Measurements from ENCODE around the gene TENM4.
A peak's percentile ranks its signal among the peaks of the same experiment; 100 is the strongest.

Gene TENM4

GRCh38 chr11:78961247-78961646 lies 479.6 kb downstream of the TENM4 start:
- DNase-seq (ENCODE audit: low spot score in 2 of 2), result peak; percentile 15 to 25
- Histone ChIP-seq H3K4me3 (no peak overlapping the region), H3K27me3 (ENCODE audit: low read depth) (no peaks in the 10 kb centered on the region), H3K4me1 (no peaks in the 10 kb centered on the region; the same call in 1 of the 2 replicates), H3K9me3 (no peaks in the 10 kb centered on the region), H3K36me3 (replicated peaks) (no peaks in the 10 kb centered on the region)
- in situ Hi-C loops (cut with MboI; ENCODE audit: low sequenced_read_pairs), result no loop called here

GRCh38 chr11:78958444-78958843 lies 482.4 kb downstream of the TENM4 start:
- DNase-seq (ENCODE audit: low spot score in 2 of 2), result no peak
- in situ Hi-C loops (cut with MboI; ENCODE audit: low sequenced_read_pairs), result no loop called here
- Histone ChIP-seq H3K4me3 (no peak overlapping the region), H3K4me1 (no peaks in the 10 kb centered on the region; the same call in 1 of the 2 replicates), H3K9me3 (no peaks in the 10 kb centered on the region), H3K27me3 (ENCODE audit: low read depth) (no peaks in the 10 kb centered on the region), H3K36me3 (replicated peaks) (no peaks in the 10 kb centered on the region)

GRCh38 chr11:78957476-78958245 lies 483.2 kb downstream of the TENM4 start:
- in situ Hi-C loops (cut with MboI; ENCODE audit: low sequenced_read_pairs), result no loop called here
- no peaks in the 10 kb centered on the region for H3K36me3 ChIP-seq (replicated peaks)
- H3K4me1 ChIP-seq, result no peaks in the 10 kb centered on the region; the same call in 1 of the 2 replicates
- no peaks in the 10 kb centered on the region for H3K27me3 ChIP-seq (ENCODE audit: low read depth)
- H3K9me3 ChIP-seq, result no peaks in the 10 kb centered on the region
- no peak for DNase-seq (ENCODE audit: low spot score in 2 of 2)
- H3K4me3 ChIP-seq, result no peak overlapping the region

- Histone ChIP-seq H3K4me1 (no peaks in the 10 kb centered on the region), H3K27me3 (ENCODE audit: low read depth) (no peaks in the 10 kb centered on the region), H3K4me3 (no peak overlapping the region), H3K36me3 (replicated peaks) (no peaks in the 10 kb centered on the region), H3K9me3 (no peaks in the 10 kb centered on the region)
- DNase-seq (ENCODE audit: low spot score in 2 of 2), result no peak
- in situ Hi-C loops (cut with MboI; ENCODE audit: low sequenced_read_pairs), result no loop called here
These were observed 486.1 kb downstream of the TENM4 start for GRCh38 chr11:78954696-78955095.

GRCh38 chr11:78954261-78954660 lies 486.6 kb downstream of the TENM4 start:
- no peak for DNase-seq (ENCODE audit: low spot score in 2 of 2)
- Histone ChIP-seq H3K27me3 (ENCODE audit: low read depth) (no peaks in the 10 kb centered on the region), H3K4me3 (no peak overlapping the region), H3K36me3 (replicated peaks) (no peaks in the 10 kb centered on the region), H3K9me3 (no peaks in the 10 kb centered on the region), H3K4me1 (no peaks in the 10 kb centered on the region)
- in situ Hi-C loops (cut with MboI; ENCODE audit: low sequenced_read_pairs), result no loop called here

GRCh38 chr11:78952890-78953289 lies 487.9 kb downstream of the TENM4 start:
- no peak overlapping the region for H3K4me3 ChIP-seq
- in situ Hi-C loops (cut with MboI; ENCODE audit: low sequenced_read_pairs), result no loop called here
- no peaks in the 10 kb centered on the region for H3K36me3 ChIP-seq (replicated peaks)
- no peaks in the 10 kb centered on the region for H3K9me3 ChIP-seq
- no peaks in the 10 kb centered on the region for H3K27me3 ChIP-seq (ENCODE audit: low read depth)
- H3K4me1 ChIP-seq, result no peaks in the 10 kb centered on the region
- DNase-seq (ENCODE audit: low spot score in 2 of 2), result no peak

GRCh38 chr11:78952175-78952574 lies 488.7 kb downstream of the TENM4 start:
- in situ Hi-C loops (cut with MboI; ENCODE audit: low sequenced_read_pairs), result no loop called here
- DNase-seq (ENCODE audit: low spot score in 2 of 2), result no peak

GRCh38 chr11:78949976-78950690 lies 490.7 kb downstream of the TENM4 start:
- H3K4me3 ChIP-seq, result no peak overlapping the region
- no peak for DNase-seq (ENCODE audit: low spot score in 2 of 2)
- no peaks in the 10 kb centered on the region for H3K36me3 ChIP-seq (replicated peaks)
- in situ Hi-C loops (cut with MboI; ENCODE audit: low sequenced_read_pairs), result no loop called here
- H3K9me3 ChIP-seq, result peaks cover 4% of the 10 kb centered on the region; the same call in 1 of the 2 replicates
- H3K27me3 ChIP-seq (ENCODE audit: low read depth), result no peaks in the 10 kb centered on the region
- no peaks in the 10 kb centered on the region for H3K4me1 ChIP-seq

More at GRCh38 chr11:78952175-78952574, 488.7 kb downstream of the TENM4 start:
- H3K36me3 ChIP-seq (replicated peaks), result no peaks in the 10 kb centered on the region
- H3K27me3 ChIP-seq (ENCODE audit: low read depth), result no peaks in the 10 kb centered on the region
- no peak overlapping the region for H3K4me3 ChIP-seq
- H3K4me1 ChIP-seq, result no peaks in the 10 kb centered on the region
- H3K9me3 ChIP-seq, result no peaks in the 10 kb centered on the region

- H3K27me3 ChIP-seq (ENCODE audit: low read depth), result no peaks in the 10 kb centered on the region
- no peaks in the 10 kb centered on the region for H3K4me1 ChIP-seq
- in situ Hi-C loops (cut with MboI; ENCODE audit: low sequenced_read_pairs), result no loop called here
- peaks cover 4% of the 10 kb centered on the region; the same call in 1 of the 2 replicates for H3K9me3 ChIP-seq
- no peak for DNase-seq (ENCODE audit: low spot score in 2 of 2)
- H3K36me3 ChIP-seq (replicated peaks), result no peaks in the 10 kb centered on the region
- no peak overlapping the region for H3K4me3 ChIP-seq
These were observed 493.6 kb downstream of the TENM4 start for GRCh38 chr11:78946945-78947902.

GRCh38 chr11:78943841-78944240 lies 497.0 kb downstream of the TENM4 start:
- Histone ChIP-seq H3K27me3 (ENCODE audit: low read depth) (no peaks in the 10 kb centered on the region), H3K36me3 (replicated peaks) (no peaks in the 10 kb centered on the region), H3K9me3 (peaks cover 4% of the 10 kb centered on the region; the same call in 1 of the 2 replicates), H3K4me1 (no peaks in the 10 kb centered on the region), H3K4me3 (no peak overlapping the region)
- no peak for DNase-seq (ENCODE audit: low spot score in 2 of 2)
- in situ Hi-C loops (cut with MboI; ENCODE audit: low sequenced_read_pairs), result no loop called here

GRCh38 chr11:78943154-78943553 lies 497.7 kb downstream of the TENM4 start:
- DNase-seq (ENCODE audit: low spot score in 2 of 2), result no peak
- peaks cover 4% of the 10 kb centered on the region; the same call in 1 of the 2 replicates for H3K9me3 ChIP-seq
- no peaks in the 10 kb centered on the region for H3K36me3 ChIP-seq (replicated peaks)
- no peaks in the 10 kb centered on the region for H3K4me1 ChIP-seq
- H3K4me3 ChIP-seq, result no peak overlapping the region
- no peaks in the 10 kb centered on the region for H3K27me3 ChIP-seq (ENCODE audit: low read depth)
- in situ Hi-C loops (cut with MboI; ENCODE audit: low sequenced_read_pairs), result no loop called here

- H3K4me1 ChIP-seq, result no peaks in the 10 kb centered on the region
- no peak for DNase-seq (ENCODE audit: low spot score in 2 of 2)
- H3K4me3 ChIP-seq, result no peak overlapping the region
- H3K36me3 ChIP-seq (replicated peaks), result no peaks in the 10 kb centered on the region
- no peaks in the 10 kb centered on the region for H3K9me3 ChIP-seq
- in situ Hi-C loops (cut with MboI; ENCODE audit: low sequenced_read_pairs), result no loop called here
- H3K27me3 ChIP-seq (ENCODE audit: low read depth), result no peaks in the 10 kb centered on the region
These were observed 499.5 kb downstream of the TENM4 start for GRCh38 chr11:78941226-78941851.

Measured in HAP-1 (cell line).